ENCODE data around the gene VPS52. TPM values are rescaled to one million over a fixed set of nuclear protein-coding genes. Genes with fewer than 3 reads are reported as not detected.

Gene VPS52
- total and polyA plus RNA-seq, 2 donors (not counting 1 experiment from before 2014, with no cell fraction given): 100 to 144 TPM

DNA sequence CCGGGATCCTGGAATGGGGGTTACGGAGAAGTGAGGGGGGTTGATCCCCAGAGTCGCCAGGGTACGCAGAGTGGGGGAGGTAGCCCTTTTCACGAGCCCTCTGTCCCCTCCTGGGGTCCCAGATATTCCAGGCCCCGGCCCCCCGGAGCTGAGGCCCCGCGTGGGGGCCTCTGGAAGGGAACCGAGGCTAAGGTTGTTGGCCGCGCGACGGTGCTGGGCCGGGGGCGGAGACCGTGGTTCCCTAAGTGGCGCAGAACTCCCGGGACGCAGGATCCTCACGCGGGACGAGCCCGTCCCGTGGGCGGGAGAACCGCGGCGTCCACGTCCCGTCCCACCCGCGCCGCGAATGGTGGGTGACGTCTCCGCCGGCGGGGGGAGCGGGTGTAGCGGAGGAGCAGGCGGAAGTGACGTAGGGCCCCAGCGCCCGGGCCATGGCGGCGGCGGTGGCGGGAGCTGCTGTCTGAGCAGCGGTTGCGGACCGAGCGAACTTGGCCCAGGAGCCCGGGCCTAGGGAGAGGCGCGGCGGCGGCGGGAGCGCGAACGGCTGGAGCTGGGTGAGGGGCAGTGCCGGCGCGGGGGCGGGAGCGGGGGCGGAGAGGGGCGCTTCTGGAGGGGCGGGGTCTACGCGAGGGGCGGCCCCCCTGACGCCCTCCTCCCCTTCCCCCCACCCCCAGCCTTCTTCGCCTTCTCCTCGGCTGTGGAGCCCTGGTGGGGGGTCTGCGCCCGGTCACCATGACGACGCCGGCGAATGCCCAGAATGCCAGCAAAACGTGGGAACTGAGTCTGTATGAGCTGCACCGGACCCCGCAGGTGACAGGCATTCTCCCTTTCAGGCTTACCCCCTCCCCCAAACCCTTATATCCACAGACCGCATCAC lies 63.3 kb downstream of the VPS52 start, which contains the start of gene RING1:
RING1 (plus strand) TSS at position 410 of the 877 bp plus-strand sequence; CDS start at position 733, 323 bp downstream.
- WGBS (ENCODE audit: insufficient coverage): under 1% methylated on average over 69 of the region's 86 CpGs
- Mint-ChIP-seq H3K27me3 (peaks cover 9% of the 10 kb centered on the region), H3K4me3 (peak within 1 kb of the TSS; percentile 88), H3K27ac (peak within 1 kb of the TSS; percentile 90), H3K9me3 (ENCODE audit: insufficient read depth) (no peaks in the 10 kb centered on the region), H3K4me1 (peaks cover 40% of the 10 kb centered on the region)
- H3K4me1 ChIP-seq (ENCODE audit: control insufficient read depth in 2 of 2, insufficient read depth in 2 of 2, low read length in 2 of 2): peaks cover 31 to 45% of the 10 kb centered on the region in 2 donors
- TF ChIP-seq, protein P1, sequence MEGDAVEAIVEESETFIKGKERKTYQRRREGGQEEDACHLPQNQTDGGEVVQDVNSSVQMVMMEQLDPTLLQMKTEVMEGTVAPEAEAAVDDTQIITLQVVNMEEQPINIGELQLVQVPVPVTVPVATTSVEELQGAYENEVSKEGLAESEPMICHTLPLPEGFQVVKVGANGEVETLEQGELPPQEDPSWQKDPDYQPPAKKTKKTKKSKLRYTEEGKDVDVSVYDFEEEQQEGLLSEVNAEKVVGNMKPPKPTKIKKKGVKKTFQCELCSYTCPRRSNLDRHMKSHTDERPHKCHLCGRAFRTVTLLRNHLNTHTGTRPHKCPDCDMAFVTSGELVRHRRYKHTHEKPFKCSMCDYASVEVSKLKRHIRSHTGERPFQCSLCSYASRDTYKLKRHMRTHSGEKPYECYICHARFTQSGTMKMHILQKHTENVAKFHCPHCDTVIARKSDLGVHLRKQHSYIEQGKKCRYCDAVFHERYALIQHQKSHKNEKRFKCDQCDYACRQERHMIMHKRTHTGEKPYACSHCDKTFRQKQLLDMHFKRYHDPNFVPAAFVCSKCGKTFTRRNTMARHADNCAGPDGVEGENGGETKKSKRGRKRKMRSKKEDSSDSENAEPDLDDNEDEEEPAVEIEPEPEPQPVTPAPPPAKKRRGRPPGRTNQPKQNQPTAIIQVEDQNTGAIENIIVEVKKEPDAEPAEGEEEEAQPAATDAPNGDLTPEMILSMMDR (IDR thresholded peaks at IDR 0.05): no peak
- no peak for TF ChIP-seq EZH2 (IDR thresholded peaks at IDR 0.05; ENCODE audit: borderline replicate concordance, insufficient read depth, low read depth, low read length, poor library complexity, severe bottlenecking)
- intact Hi-C loops (cut with micrococcal nuclease): loop anchor here (1.0 to 10.0 kb wide), 4 partner anchors 8 to 1234 kb away; partner anchors contain the start of genes COL11A2, DXO, RXRB and SLC39A7
- peak within 1 kb of the TSS; percentile 87 to 91 for H3K27ac ChIP-seq (ENCODE audit: low read length in 2 of 2)
- peak within 1 kb of the TSS; percentile 89 for H3K9ac ChIP-seq (ENCODE audit: low read length)
- ChIA-PET CTCF (interaction anchor here (0.6 to 3.0 kb wide), 9 partner anchors 9 to 236 kb away, joined by 3 to 14 read pairs (median 4); no protein-coding TSS in a partner anchor), POLR2A (interaction anchor here (0.6 to 2.0 kb wide), 15 partner anchors 9 to 1807 kb away, joined by 3 to 12 read pairs (median 4); partner anchors contain the start of genes B3GALT4, HLA-DPB1 and VPS52)
- DNase-seq (peak; percentile 92), ATAC-seq (ENCODE audit: low read depth) (peak; percentile 54)
- H3K79me2 ChIP-seq (ENCODE audit: control insufficient read depth, insufficient read depth, low read length): peaks cover 15% of the 10 kb centered on the region
- peak within 1 kb of the TSS; percentile 76 for H2AFZ ChIP-seq (ENCODE audit: insufficient read depth, low read depth, low read length, poor library complexity, severe bottlenecking)
- H3K4me2 ChIP-seq (replicated peaks; ENCODE audit: low read depth, low read length, poor library complexity, severe bottlenecking): peak within 1 kb of the TSS; percentile 92
- H3K27me3 ChIP-seq (replicated peaks in 1 of 4; ENCODE audit: control extremely low read depth in 1 of 4, control insufficient read depth in 3 of 4, insufficient read depth in 4 of 4, low read length in 3 of 4): peaks cover 0 to 10% (median 8%) of the 10 kb centered on the region in 4 experiments
- H4K20me1 ChIP-seq (ENCODE audit: control insufficient read depth, insufficient read depth, low read length, poor library complexity, severe bottlenecking): no peaks in the 10 kb centered on the region
- H3K4me3 ChIP-seq (ENCODE audit: control extremely low read depth in 1 of 5, extremely low read depth in 1 of 5, insufficient read depth in 1 of 5, low read depth in 2 of 5, low read length in 4 of 5): peak within 1 kb of the TSS; percentile 71 to 99 (median 90)
- peaks cover 0 to 4% (median 0%) of the 10 kb centered on the region in 3 donors for H3K9me3 ChIP-seq (ENCODE audit: control extremely low read depth in 1 of 3, control insufficient read depth in 2 of 3, insufficient read depth in 1 of 3, low read length in 2 of 3)
- H3K36me3 ChIP-seq (replicated peaks in 1 of 2; ENCODE audit: control extremely low read depth in 1 of 2, control insufficient read depth in 1 of 2, extremely low read depth in 1 of 2, insufficient read depth in 2 of 2, low read length in 1 of 2): peaks cover 0 to 26% of the 10 kb centered on the region in 2 experiments

Data from B cell (primary cell).